GM21619 (cell line): ENCODE measurements around the gene SYNGR1.
A peak's percentile ranks its signal among the peaks of the same experiment; 100 is the strongest.
"Not testable (repeated sequence)": the region's sequence is repeated elsewhere in the genome, so short reads cannot be mapped to it uniquely, and the experiment has no call there.

Source experiments
- ATAC-seq: cut with Tn5 transposase; IDR thresholded peaks from one replicate; pipeline ENCODE4 v1.9.1; 2021; ENCODE audit not compliant: unreplicated experiment

Gene SYNGR1

DNA sequence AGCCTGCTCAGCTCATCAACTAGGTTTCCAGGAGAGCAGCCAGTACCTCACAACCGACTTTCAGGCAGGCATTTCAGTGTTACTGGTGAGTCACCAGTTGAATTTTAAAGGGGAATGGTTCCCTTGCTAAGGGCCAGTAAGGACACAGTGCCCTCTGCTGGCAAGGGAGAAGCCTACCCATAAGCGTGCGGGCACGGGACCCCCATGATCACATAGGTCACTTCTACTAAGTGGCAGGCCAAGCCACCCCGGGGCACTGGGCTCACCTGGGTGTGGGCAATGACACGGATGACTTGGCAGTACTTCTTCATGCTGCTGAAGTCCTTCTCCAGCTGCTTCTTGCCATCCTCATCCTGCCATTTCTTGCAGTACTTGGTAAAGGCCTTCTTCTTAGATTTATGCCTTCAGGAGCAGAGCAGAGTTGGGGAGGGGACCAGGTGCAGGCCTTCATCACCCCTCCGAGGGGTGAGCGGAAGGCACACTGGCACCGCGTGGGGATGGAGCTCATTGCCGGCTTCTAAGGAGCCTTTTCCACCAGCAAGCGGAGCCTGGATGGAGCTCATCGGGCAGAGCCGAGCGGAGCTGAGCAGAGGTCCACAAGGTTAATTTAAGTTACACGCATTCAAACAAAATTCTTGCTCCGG is 33.2 kb upstream of the SYNGR1 start:
- ATAC-seq = no peak

DNA sequence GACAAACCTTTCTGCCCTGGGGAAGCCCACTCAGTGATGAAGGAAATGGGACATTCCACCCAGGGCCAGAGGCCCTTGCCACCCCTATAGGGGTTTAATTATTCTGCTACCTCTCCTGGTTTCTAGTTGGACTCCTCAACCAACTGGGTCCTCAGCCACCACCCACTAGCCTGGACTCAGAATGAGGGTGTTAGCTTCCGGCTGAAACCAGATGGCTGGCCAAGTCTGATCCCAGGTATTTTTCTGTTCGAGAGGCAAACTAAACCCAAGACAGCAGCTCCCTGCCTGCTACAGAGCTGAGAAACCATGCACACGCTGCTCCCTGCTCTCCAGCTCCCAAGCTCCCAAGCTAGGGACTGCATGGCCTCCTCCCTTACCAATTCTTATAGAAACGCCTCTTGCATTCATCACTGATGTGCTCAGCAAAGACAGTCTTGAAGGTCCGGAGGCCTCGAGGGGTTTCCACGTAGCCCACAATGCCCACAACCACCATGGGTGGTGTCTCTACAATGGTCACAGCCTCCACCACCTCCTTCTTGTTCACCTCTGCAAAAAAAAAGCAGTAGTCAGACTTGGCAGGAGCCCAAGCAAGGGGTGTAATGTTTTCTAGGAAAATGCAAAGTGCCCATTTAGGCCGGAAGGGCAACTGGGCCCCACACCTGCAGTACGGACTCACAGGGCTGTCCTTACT is 32.6 kb upstream of the SYNGR1 start:
- no peak for ATAC-seq

DNA sequence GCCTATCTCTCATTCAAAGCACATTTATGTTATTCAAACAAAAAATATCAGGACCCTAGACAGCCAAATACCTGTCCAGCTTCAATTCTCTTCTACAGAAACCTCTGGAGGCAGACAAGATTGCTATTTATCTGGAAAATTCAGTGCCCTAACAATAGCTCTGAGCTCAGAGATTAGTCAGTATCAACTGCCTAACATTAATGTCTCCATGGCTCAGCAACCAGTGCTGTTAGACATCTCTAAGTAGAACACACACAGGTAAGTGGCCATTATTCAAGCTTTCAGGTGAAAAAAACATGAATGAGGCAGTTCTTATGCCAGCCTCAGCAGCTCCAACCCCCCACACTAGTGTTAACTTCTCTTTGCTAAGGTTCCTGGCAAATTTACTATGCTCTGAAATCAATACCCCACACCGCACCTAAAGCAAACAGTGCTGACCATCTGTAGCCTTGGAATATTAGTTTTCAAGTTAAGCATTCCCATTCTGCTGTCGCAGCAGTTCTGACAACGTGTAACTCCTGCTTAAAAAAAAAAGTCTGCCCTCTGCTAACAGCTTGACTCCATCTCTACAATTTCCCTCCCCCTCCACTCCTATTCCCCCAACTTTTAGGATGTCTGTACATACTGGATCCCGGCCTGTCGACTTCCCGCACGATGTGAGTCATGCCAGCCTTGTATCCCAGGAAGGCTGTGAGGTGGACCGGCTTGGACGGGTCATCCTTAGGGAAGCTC is 31.9 kb upstream of the SYNGR1 start:
- ATAC-seq = no peak

GRCh38 chr22:39318507-39319283 is 31.1 kb upstream of the SYNGR1 start:
- ATAC-seq = peak; percentile 17

GRCh38 chr22:39319284-39320022 is 30.3 kb upstream of the SYNGR1 start, which contains the start of gene RPL3:
Gene RPL3, minus strand, starts transcription at chr22:39319623. Its CDS starts 26 bp downstream, at chr22:39319597.
- peak; percentile 68 for ATAC-seq

DNA sequence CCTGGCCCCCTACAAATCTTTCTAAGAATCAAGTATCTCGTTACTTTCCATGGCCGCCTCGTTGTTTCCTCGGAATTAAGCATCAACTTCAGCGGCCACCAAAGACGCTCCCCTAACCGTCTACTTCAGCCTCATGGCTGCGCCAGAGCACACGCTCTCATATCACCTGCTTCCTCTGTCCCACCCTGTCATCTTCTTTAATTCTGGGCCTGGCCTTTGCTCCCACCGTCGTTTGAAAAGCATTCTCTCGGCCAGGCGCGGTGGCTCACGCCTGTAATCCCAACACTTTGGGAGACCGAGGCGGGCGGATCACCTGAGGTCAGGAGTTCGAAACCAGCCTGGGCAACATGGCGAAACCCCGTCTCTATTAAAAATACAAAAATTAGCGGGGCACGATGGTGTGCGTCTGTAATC is 29.2 kb upstream of the SYNGR1 start:
- ATAC-seq = not testable (repeated sequence)

DNA sequence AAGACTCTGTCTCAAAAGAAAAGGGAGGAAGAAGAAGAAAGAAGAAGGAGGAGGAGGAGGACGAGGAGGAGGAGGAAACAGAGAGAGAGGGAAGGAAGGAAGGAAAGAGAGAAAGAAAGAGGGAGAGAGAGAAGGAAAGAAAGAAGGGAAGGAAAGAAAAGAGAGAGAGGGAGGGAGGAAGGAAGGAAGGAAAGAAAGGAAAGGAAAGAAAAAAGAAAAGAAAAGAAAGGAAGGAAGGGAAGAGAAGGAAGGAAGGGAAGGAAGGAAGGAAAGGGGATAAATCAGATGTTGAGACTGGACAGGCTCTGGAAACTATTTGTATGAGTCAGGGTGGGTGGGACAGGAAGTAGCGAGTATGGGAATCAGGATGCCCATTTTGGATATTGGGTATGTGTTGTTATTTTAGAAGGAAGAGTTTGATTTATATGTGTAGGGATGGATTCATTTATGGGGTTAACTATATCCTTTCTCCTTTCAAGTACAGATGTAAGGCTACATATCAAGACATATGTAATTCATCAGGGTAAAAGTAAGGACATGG is 24.3 kb upstream of the SYNGR1 start:
- no peak for ATAC-seq

GRCh38 chr22:39327995-39328754 is 21.6 kb upstream of the SYNGR1 start:
- no peak for ATAC-seq

GRCh38 chr22:39330553-39330952 is 19.2 kb upstream of the SYNGR1 start:
- not testable (repeated sequence) for ATAC-seq

DNA sequence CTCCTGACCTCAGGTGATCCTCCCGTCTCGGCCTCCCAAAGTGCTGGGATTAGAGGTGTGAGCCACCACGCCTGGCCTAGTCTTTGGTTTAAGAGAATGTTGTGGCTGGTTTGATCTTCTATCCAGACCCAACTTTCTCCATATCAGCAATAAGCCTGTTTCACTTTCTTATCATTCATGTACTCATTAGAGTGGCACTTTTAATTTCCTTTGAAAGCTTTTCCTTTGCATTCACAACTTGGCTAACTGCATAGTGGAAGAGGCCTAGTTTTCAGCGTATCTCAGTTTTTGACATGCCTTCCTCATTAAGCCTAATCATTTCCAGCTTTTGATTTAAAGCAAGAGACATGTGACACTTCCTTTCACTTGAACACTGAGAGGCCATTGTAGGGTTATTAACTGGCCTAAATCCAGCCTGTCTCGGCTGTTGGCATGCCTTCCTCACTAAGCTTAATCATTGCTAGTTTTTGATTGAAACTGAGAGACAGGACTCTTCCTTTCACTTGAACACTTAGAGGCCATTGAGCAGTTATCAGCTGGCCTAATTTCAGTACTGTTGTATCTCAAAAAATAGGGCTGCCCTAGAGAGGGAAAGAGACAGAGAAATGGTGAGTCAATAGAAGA is 17.2 kb upstream of the SYNGR1 start:
- ATAC-seq = no peak

DNA sequence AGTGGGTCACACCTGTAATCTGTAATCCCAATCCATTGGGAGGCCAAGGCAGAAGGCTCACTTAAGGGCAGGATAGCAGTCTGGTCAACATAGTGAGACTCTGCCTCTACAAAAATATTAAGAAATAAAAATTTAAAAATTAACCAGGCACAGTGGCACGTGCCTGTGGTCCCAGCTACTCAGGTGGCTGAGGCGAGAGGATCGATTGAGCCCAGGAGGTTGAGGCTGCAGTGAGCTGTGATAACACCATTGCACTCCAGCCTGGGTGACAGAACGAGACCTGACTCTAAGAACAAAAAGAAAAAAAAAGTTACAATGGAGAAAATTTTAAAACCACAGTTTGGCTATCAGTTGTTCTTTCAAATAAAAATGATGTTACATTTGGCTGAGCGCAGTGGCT is 13.4 kb upstream of the SYNGR1 start:
- no peak for ATAC-seq

DNA sequence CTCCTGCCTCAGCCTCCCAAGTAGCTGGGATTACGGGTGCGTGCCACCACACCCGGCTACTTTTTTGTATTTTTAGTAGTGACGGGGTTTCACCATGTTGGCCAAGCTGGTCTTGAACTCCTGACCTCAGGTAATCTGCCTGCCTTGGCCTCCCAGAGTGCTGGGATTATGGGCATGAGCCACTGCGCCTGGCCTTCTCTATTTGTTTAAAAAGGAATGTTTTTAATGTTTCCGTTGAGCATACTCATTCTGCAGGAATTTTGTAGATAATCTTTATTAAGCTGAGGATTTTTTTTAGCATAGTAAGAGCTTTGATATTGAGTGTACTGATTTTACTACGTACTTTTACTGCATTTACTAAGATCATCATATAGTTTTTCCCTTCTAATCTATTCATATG is 10.0 kb upstream of the SYNGR1 start:
- not testable (repeated sequence) for ATAC-seq

DNA sequence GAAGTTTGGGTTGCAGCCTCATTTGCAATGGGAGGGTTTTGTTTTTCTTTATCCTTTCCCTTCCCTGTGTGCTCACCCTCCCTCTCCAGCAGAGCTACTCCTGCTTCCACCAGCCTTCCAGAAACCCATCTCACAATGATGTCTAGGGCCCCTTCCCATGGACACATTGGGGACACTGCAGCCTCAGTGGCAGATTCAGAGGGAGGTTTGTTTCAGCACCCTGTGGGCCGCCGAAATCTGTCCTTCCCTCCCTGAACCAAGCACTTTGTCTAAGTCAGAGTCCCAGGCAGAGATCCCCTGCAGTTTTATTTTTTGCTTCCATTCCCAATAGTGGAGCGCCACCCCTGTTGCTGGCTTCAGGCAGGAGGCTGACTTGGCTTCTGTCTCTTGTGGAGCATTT is 8.6 kb upstream of the SYNGR1 start:
- ATAC-seq = no peak

DNA sequence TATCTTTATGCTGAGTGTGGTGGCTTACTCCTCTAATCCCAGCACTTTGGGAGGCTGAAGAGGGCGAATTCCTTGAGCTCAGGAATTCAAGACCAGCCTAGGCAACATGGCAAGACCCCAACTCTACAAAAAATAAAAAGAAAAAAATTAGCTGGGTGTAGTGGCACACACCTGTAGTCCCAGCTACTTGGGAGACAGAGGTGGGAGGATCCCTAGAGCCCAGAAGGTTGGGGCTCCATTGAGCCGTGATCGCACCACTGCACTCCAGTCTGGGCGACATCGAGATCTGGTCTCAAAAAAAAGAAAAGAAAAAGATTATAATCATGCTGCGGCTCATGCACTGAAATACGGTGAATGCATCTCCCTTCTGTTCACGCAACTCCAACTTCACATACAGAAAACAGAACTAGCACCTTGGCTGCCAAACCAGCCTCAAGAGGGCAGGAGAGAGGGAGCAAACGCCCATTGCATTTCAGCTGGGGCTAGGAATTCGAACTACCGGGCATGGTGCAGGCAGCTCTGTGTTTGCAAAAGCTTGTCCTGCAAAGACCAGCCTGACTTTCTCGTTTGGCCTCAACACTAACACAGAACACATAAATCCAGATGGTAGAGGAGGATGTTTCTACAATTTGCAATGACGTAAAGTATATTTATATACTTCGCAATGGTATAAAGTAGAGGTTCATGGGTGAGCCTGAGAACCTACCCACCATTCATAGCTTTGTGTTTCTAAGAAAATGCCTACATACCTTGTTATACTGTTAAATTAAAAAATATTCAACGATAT is 6.3 kb upstream of the SYNGR1 start:
- ATAC-seq = no peak

DNA sequence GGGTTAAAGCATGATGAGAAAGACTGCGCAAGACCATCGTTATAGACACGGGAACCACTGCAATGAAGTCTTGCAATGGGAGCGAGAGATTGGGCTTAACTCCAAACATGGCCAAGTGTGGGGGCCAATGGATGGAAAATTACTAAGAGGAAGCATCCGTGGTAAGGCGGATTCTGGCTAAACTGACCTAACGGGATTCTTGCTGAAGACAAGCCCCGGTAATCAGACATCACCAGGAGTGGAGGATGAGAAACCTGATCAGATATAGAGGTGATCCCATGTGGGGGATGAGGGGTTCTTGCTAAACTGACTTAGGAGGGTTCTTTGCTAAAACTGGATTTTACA is 5.8 kb upstream of the SYNGR1 start:
- no peak for ATAC-seq

GRCh38 chr22:39345231-39345630 is 4.6 kb upstream of the SYNGR1 start:
- no peak for ATAC-seq

GRCh38 chr22:39348909-39349505 is 784 bp upstream of the SYNGR1 start:
- ATAC-seq = no peak

- no peak for ATAC-seq
Observed at GRCh38 chr22:39349506-39349966, 255 bp upstream of the SYNGR1 start.
